H9 (cell line): ENCODE data around the gene ADCY1. TPM values are rescaled to one million over a fixed set of nuclear protein-coding genes. Genes with fewer than 3 reads are reported as not detected.
"Not testable (repeated sequence)": the region's sequence is repeated elsewhere in the genome, so short reads cannot be mapped to it uniquely, and the experiment has no call there.

Experiments
- DNase-seq: peaks from one replicate; pipeline ENCODE4 v3.0.0-alpha.2; 2017
- H2AFZ ChIP-seq: one replicate; pipeline ENCODE4 v1.6.1; 2013; ENCODE audit warnings: mild to moderate bottlenecking, low read length, control low read depth, moderate library complexity
- H2AK5ac ChIP-seq: 2 replicates; pipeline ENCODE4 v1.6.1; 2013; ENCODE audit warnings: low read length, control low read depth, mixed read lengths; ENCODE audit not compliant: insufficient read length
- H2BK120ac ChIP-seq: one replicate; pipeline ENCODE4 v1.6.1; 2013; ENCODE audit warnings: low read depth, mild to moderate bottlenecking, low read length, control low read depth, inconsistent platforms; ENCODE audit not compliant: poor library complexity, severe bottlenecking
- H2BK12ac ChIP-seq: 2 replicates; pipeline ENCODE4 v1.6.1; 2013; ENCODE audit warnings: low read length, control low read depth, mixed read lengths, low read depth; ENCODE audit not compliant: insufficient read length
- H2BK15ac ChIP-seq: 2 replicates; pipeline ENCODE4 v1.6.1; 2013; ENCODE audit warnings: low read depth, low read length, control low read depth
- H2BK20ac ChIP-seq: one replicate; pipeline ENCODE4 v1.6.1; 2013; ENCODE audit warnings: low read depth, mild to moderate bottlenecking, low read length, control low read depth, inconsistent platforms; ENCODE audit not compliant: poor library complexity, severe bottlenecking
- H2BK5ac ChIP-seq: 2 replicates; pipeline ENCODE4 v1.6.1; 2013; ENCODE audit warnings: low read length, control low read depth, mixed read lengths; ENCODE audit not compliant: insufficient read length
- H3K14ac ChIP-seq: 2 replicates; pipeline ENCODE4 v1.6.1; 2013; ENCODE audit warnings: low read length, control low read depth; ENCODE audit not compliant: insufficient read depth
- H3K18ac ChIP-seq: 2 replicates; pipeline ENCODE4 v1.6.1; 2013; ENCODE audit warnings: low read depth, mild to moderate bottlenecking, mixed read lengths, low read length, control low read depth; ENCODE audit not compliant: insufficient read length
- H3K23ac ChIP-seq: 2 replicates; pipeline ENCODE4 v1.6.1; 2013; ENCODE audit warnings: low read length, control low read depth, mixed read lengths, low read depth; ENCODE audit not compliant: insufficient read length
- H3K23me2 ChIP-seq: 2 replicates; pipeline ENCODE4 v1.6.1; 2013; ENCODE audit warnings: low read depth, mild to moderate bottlenecking, mixed read lengths, low read length, control low read depth; ENCODE audit not compliant: insufficient read length, poor library complexity, severe bottlenecking
- H3K27ac ChIP-seq: 2 replicates; pipeline ENCODE4 v1.5.1; 2013; ENCODE audit warnings: low read length, control low read depth, mixed read lengths, low read depth; ENCODE audit not compliant: insufficient read length
- H3K27me3 ChIP-seq: 2 replicates; pipeline ENCODE4 v1.6.1; 2013; ENCODE audit warnings: low read length, control low read depth, inconsistent platforms; ENCODE audit not compliant: insufficient read depth
- H3K4ac ChIP-seq: 2 replicates; pipeline ENCODE4 v1.6.1; 2013; ENCODE audit warnings: low read depth, mild to moderate bottlenecking, control low read depth, inconsistent platforms, low read length, moderate library complexity
- H3K4me1 ChIP-seq: 2 replicates; pipeline ENCODE4 v1.6.1; 2013; ENCODE audit warnings: low read length, control low read depth, inconsistent platforms; ENCODE audit not compliant: insufficient read depth
- H3K4me2 ChIP-seq: 2 replicates; pipeline ENCODE4 v1.6.1; 2013; ENCODE audit warnings: low read length, control low read depth, mixed read lengths; ENCODE audit not compliant: insufficient read length, insufficient read depth
- H3K56ac ChIP-seq: 2 replicates; pipeline ENCODE4 v1.6.1; 2013; ENCODE audit warnings: low read depth, mild to moderate bottlenecking, mixed read lengths, low read length, control low read depth; ENCODE audit not compliant: insufficient read length
- H3K79me1 ChIP-seq: 2 replicates; pipeline ENCODE4 v1.6.1; 2013; ENCODE audit warnings: low read depth, mild to moderate bottlenecking, moderate library complexity, low read length, control low read depth, inconsistent platforms; ENCODE audit not compliant: insufficient read depth, poor library complexity, severe bottlenecking
- H3K79me2 ChIP-seq: 2 replicates; pipeline ENCODE4 v1.6.1; 2013; ENCODE audit warnings: low read length, control low read depth, inconsistent platforms; ENCODE audit not compliant: insufficient read depth
- H3K9ac ChIP-seq: 2 replicates; pipeline ENCODE4 v1.6.1; 2013; ENCODE audit warnings: low read length, control low read depth, mixed read lengths; ENCODE audit not compliant: insufficient read length; ENCODE audit errors: extremely low read depth
- H3K9me3 ChIP-seq: one replicate; pipeline ENCODE4 v1.6.1; 2013; ENCODE audit warnings: low read depth, low read length, inconsistent platforms; ENCODE audit not compliant: control insufficient read depth
- H3T11ph ChIP-seq: one replicate; pipeline ENCODE4 v1.6.1; 2013; ENCODE audit warnings: mild to moderate bottlenecking, low read length, control low read depth, inconsistent platforms
- H4K20me1 ChIP-seq: one replicate; pipeline ENCODE4 v1.6.1; 2013; ENCODE audit not compliant: control insufficient read depth, insufficient read length, insufficient read depth
- H4K5ac ChIP-seq: 2 replicates; pipeline ENCODE4 v1.6.1; 2013; ENCODE audit warnings: low read depth, mild to moderate bottlenecking, mixed read lengths, low read length, control low read depth; ENCODE audit not compliant: insufficient read length
- H4K8ac ChIP-seq: replicated peaks from 2 replicates; pipeline ENCODE4 v1.6.1; 2013; ENCODE audit warnings: low read length, control low read depth, mixed read lengths, low read depth; ENCODE audit not compliant: insufficient read length
- H4K91ac ChIP-seq: 2 replicates; pipeline ENCODE4 v1.6.1; 2013; ENCODE audit warnings: low read depth, mild to moderate bottlenecking, moderate library complexity, mixed read lengths, low read length, control low read depth; ENCODE audit not compliant: insufficient read length
- H3K27ac Mint-ChIP-seq, 3 experiments: 2 replicates in 2 of 3; 3 replicates in 1 of 3; pipeline ENCODE4 v1.8.0; 2020 to 2021; ENCODE audit warnings: mixed read lengths in 3 of 3, mild to moderate bottlenecking in 1 of 3, moderate library complexity in 1 of 3
- H3K27me3 Mint-ChIP-seq: 2 replicates; pipeline ENCODE4 v1.8.0; 2021; ENCODE audit warnings: low read depth, mild to moderate bottlenecking, moderate library complexity, mixed read lengths
- H3K36me3 Mint-ChIP-seq, 3 experiments: 2 replicates in 2 of 3; 3 replicates in 1 of 3; pipeline ENCODE4 v1.8.0; 2020 to 2021; ENCODE audit warnings: low read depth in 3 of 3, mixed read lengths in 3 of 3; ENCODE audit not compliant: insufficient read depth in 1 of 3
- H3K4me1 Mint-ChIP-seq, 2 experiments: 2 replicates each; pipeline ENCODE4 v1.8.0; 2020; ENCODE audit warnings: mixed read lengths in 2 of 2
- H3K4me3 Mint-ChIP-seq, 2 experiments: 2 replicates in 1 of 2; 3 replicates in 1 of 2; pipeline ENCODE4 v1.8.0; 2020 to 2021; ENCODE audit warnings: mild to moderate bottlenecking in 2 of 2, mixed read lengths in 2 of 2, moderate library complexity in 1 of 2
- H3K9me3 Mint-ChIP-seq, 2 experiments: 2 replicates in 1 of 2; 3 replicates in 1 of 2; pipeline ENCODE4 v1.8.0; 2020; ENCODE audit warnings: mild to moderate bottlenecking in 2 of 2, mixed read lengths in 2 of 2, moderate library complexity in 1 of 2
- WGBS: extraction: QIAGEN DNeasy Blood & Tissue Kit; methylation state at CpG from one replicate; pipeline ENCODE4 v1.1.7; 2013; ENCODE audit warnings: missing lambda C conversion rate, low lambda C conversion rate, mixed read lengths; ENCODE audit not compliant: insufficient read length; ENCODE audit errors: extremely low coverage; 5-methylcytosine and 5-hydroxymethylcytosine counted together
- total RNA-seq: library from RNA; stranded (reverse); gene quantifications from 2 replicates; pipeline ENCODE4 v1.2.1, GENCODE V29; 2021
- TF ChIP-seq, protein P1 (sequence below): fragments of 200-600 bp; sonication (generic); conservative IDR thresholded peaks from 3 replicates; pipeline ENCODE4 v1.8.0; 2021; ENCODE audit warnings: antibody characterized with exemption, mild to moderate bottlenecking

Gene ADCY1
- total RNA-seq, 1 experiment from 2014 or later, result 21.6 TPM

DNA sequence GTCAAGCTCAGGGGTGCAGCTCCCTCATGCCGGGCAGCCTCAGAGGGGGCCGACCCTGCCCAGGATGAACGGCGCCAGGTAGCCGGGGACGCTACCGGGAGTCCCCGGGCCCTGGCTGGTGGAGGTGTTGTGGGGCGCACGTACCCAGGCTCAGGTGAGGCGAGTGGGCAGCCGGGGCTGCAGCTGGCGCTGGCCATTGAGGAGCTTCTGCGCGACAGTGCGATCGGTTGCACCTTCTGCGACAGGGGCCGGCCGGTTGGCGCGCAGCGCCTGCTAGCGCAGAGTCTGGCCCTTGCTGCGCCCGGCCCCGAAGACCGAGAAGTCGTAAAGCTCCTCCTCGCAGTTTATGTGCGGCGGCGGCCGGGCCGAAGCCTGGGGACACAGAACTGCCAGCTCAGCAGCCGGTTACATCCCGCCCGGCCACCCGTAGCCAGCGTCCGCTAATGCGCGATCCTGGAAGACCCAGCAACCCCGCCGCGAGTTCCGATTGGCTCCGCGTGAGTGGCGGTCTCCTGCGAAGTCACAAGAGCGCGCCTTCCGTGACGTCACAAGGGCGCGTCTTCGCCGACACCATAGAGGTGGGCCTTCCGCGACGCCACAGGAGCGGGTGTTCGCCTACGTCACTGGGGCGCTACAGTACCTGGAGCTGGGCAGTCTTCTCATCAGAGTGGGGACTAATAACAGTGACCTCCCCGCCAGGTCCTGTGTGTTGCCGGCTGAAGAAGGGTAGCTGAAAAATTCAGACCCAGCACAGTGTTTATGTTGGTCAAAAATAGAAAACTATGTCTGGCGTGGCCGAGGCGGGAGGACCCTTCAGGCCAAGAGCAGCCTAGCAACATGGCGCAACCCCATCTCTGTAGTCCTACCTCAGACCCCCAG is 194.6 kb downstream of the ADCY1 start:
- not testable (repeated sequence) for H3K27me3 Mint-ChIP-seq, H3K9me3 Mint-ChIP-seq, H3K79me2 ChIP-seq, H3K4me1 ChIP-seq, H3T11ph ChIP-seq, H2BK20ac ChIP-seq, H4K20me1 ChIP-seq, H4K91ac ChIP-seq, H3K23me2 ChIP-seq, H3K4me1 Mint-ChIP-seq, H3K36me3 Mint-ChIP-seq, H2BK12ac ChIP-seq, H3K56ac ChIP-seq, H3K79me1 ChIP-seq, H3K4ac ChIP-seq, H4K5ac ChIP-seq, H2BK15ac ChIP-seq, H3K9me3 ChIP-seq, H3K23ac ChIP-seq, H4K8ac ChIP-seq, H3K27me3 ChIP-seq, H2AFZ ChIP-seq, H2BK5ac ChIP-seq, H3K27ac ChIP-seq, H2AK5ac ChIP-seq
- Histone ChIP-seq H3K14ac (peak overlapping the region; percentile 90), H3K4me2 (peak overlapping the region; percentile 46), H3K9ac (peak overlapping the region; percentile 80), H2BK120ac (peak overlapping the region; percentile 83), H3K18ac (peak overlapping the region; percentile 75)
- Mint-ChIP-seq H3K27ac (peak overlapping the region; percentile 96 to 99 (median 96)), H3K4me3 (peak overlapping the region; percentile 85 to 92)
- TF ChIP-seq, protein P1, sequence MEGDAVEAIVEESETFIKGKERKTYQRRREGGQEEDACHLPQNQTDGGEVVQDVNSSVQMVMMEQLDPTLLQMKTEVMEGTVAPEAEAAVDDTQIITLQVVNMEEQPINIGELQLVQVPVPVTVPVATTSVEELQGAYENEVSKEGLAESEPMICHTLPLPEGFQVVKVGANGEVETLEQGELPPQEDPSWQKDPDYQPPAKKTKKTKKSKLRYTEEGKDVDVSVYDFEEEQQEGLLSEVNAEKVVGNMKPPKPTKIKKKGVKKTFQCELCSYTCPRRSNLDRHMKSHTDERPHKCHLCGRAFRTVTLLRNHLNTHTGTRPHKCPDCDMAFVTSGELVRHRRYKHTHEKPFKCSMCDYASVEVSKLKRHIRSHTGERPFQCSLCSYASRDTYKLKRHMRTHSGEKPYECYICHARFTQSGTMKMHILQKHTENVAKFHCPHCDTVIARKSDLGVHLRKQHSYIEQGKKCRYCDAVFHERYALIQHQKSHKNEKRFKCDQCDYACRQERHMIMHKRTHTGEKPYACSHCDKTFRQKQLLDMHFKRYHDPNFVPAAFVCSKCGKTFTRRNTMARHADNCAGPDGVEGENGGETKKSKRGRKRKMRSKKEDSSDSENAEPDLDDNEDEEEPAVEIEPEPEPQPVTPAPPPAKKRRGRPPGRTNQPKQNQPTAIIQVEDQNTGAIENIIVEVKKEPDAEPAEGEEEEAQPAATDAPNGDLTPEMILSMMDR, result peak; percentile 38; the same call in 2 of the 3 replicates
- no CpG with 5 or more reads among the region's 72 CpGs for WGBS
- peak; percentile 98 for DNase-seq

DNA sequence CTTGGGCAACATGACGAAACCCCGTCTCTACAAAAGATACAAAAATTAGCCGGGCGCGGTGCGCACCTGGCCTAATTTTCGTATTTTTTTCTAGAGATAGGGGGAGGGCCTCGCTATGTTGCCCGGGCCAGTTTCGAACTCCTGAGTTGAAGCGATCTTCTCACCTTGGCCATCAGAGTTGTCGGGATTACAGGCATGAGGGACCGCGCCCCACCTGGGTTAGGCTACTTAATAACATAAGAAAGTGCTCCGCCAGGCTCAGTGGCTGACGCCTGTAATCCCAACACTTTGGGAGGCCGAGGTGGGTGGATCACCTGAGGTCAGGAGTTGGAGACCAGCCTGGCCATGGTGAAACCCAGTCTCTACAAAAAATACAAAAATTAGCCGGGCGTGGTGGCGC is 195.5 kb downstream of the ADCY1 start:
- not testable (repeated sequence) for H4K5ac ChIP-seq, H4K20me1 ChIP-seq, H3K27ac ChIP-seq, H3K27me3 Mint-ChIP-seq, H3K4me1 ChIP-seq, H2BK120ac ChIP-seq, H4K8ac ChIP-seq, H3K9me3 Mint-ChIP-seq, H2BK5ac ChIP-seq, H3K27me3 ChIP-seq, H3K9ac ChIP-seq, H2BK15ac ChIP-seq, H3K4me1 Mint-ChIP-seq, H3K4me2 ChIP-seq, H3K56ac ChIP-seq, H2BK20ac ChIP-seq, H3T11ph ChIP-seq, H3K23ac ChIP-seq, H3K14ac ChIP-seq, H2AK5ac ChIP-seq, H3K23me2 ChIP-seq, H4K91ac ChIP-seq, H2AFZ ChIP-seq, H3K9me3 ChIP-seq, H3K79me2 ChIP-seq, DNase-seq, H2BK12ac ChIP-seq, H3K36me3 Mint-ChIP-seq, H3K79me1 ChIP-seq, H3K18ac ChIP-seq, H3K4ac ChIP-seq
- H3K4me3 Mint-ChIP-seq, result peak overlapping the region; percentile 85 to 92
- WGBS, result no CpG with 5 or more reads among the region's 20 CpGs
- H3K27ac Mint-ChIP-seq, result peak overlapping the region in 2 of 3 experiments; percentile 96 to 99; a peak in 3 of 7 replicates
